Measurements from ENCODE around the gene SULT1A2.
"Not testable (repeated sequence)": the region's sequence is repeated elsewhere in the genome, so short reads cannot be mapped to it uniquely, and the experiment has no call there.

Gene SULT1A2

GRCh38 chr16:28608867-28609596, 12.2 kb upstream of the SULT1A2 start:
- not testable (repeated sequence) for DNase-seq

GRCh38 chr16:28608496-28608808, 11.6 kb upstream of the SULT1A2 start:
- DNase-seq: not testable (repeated sequence)

GRCh38 chr16:28607681-28608495, 11.0 kb upstream of the SULT1A2 start:
- DNase-seq: not testable (repeated sequence)

GRCh38 chr16:28607116-28607623, 10.3 kb upstream of the SULT1A2 start:
- DNase-seq: no peak

GRCh38 chr16:28606291-28607115, 9.7 kb upstream of the SULT1A2 start:
- no peak for DNase-seq

GRCh38 chr16:28604186-28604565, 7.3 kb upstream of the SULT1A2 start:
- no peak for DNase-seq

GRCh38 chr16:28603381-28604185, 6.7 kb upstream of the SULT1A2 start:
- no peak for DNase-seq

GRCh38 chr16:28602529-28602928, 5.7 kb upstream of the SULT1A2 start:
- DNase-seq: no peak

- not testable (repeated sequence) for DNase-seq
Observed at GRCh38 chr16:28602062-28602461, 5.2 kb upstream of the SULT1A2 start.

- DNase-seq: not testable (repeated sequence)
Observed at GRCh38 chr16:28601589-28601988, 4.7 kb upstream of the SULT1A2 start.

- not testable (repeated sequence) for DNase-seq
Observed at GRCh38 chr16:28600965-28601364, 4.1 kb upstream of the SULT1A2 start.

- not testable (repeated sequence) for DNase-seq
Observed at GRCh38 chr16:28599377-28600285, 2.8 kb upstream of the SULT1A2 start.

- no peak for DNase-seq
Observed at GRCh38 chr16:28597692-28598261, 927 bp upstream of the SULT1A2 start.

- DNase-seq: no peak
Observed at GRCh38 chr16:28596115-28596630, 677 bp downstream of the SULT1A2 start.

- DNase-seq: not testable (repeated sequence)
Observed at GRCh38 chr16:28595451-28595850, 1.4 kb downstream of the SULT1A2 start.

GRCh38 chr16:28592979-28593553, 3.8 kb downstream of the SULT1A2 start:
- DNase-seq: no peak

GRCh38 chr16:28592511-28592910, 4.3 kb downstream of the SULT1A2 start:
- no peak for DNase-seq

GRCh38 chr16:28591355-28591754, 5.5 kb downstream of the SULT1A2 start:
- DNase-seq: no peak

- no peak for DNase-seq
Observed at GRCh38 chr16:28590384-28591340, 6.2 kb downstream of the SULT1A2 start.

Measured in activated naive CD4-positive, alpha-beta T cell treated with Interleukin-2 at 50 U/mL for 16 hours (primary cell).